SH-SY5Y (cell line): ENCODE results near the gene RTL9.

Source experiments
- GATA2 ChIP-seq: IDR thresholded peaks from 2 replicates; pipeline ENCODE4 v1.6.1; 2011; ENCODE audit warnings: mild to moderate bottlenecking, low read depth, low read length
- GATA3 ChIP-seq: IDR thresholded peaks from 2 replicates; pipeline ENCODE4 v1.6.1; 2011; ENCODE audit warnings: low read depth, mild to moderate bottlenecking, low read length, moderate library complexity

- TF ChIP-seq GATA2 (no peak), GATA3 (no peak)
Observed at GRCh38 chrX:110326712-110327111, 31.9 kb upstream of the RTL9 start.
